ENCODE results near the gene SUCLA2. TPM values are rescaled to one million over a fixed set of nuclear protein-coding genes. Genes with fewer than 3 reads are reported as not detected.
A peak's percentile ranks its signal among the peaks of the same experiment; 100 is the strongest.

SUCLA2 gene
- total RNA-seq, 1 donor from 2014 or later, result 41.7 TPM

- Histone ChIP-seq H3K27ac (ENCODE audit: low read depth, low read length) (peak overlapping the region; percentile 40), H3K36me3 (ENCODE audit: insufficient read depth, low read length) (peaks cover 18% of the 10 kb centered on the region), H3K4me3 (ENCODE audit: insufficient read depth, low read depth, low read length) (no peak overlapping the region), H3K79me2 (ENCODE audit: insufficient read depth, low read length) (peaks cover 14% of the 10 kb centered on the region), H3K4me2 (ENCODE audit: low read length) (peak overlapping the region; percentile 3), H3K27me3 (ENCODE audit: insufficient read depth, low read length) (no peaks in the 10 kb centered on the region), H3K4me1 (ENCODE audit: insufficient read depth, low read length) (peaks cover 7% of the 10 kb centered on the region), H3K9ac (ENCODE audit: low read length) (no peak overlapping the region), H3K9me3 (ENCODE audit: insufficient read depth, low read depth, low read length) (no peaks in the 10 kb centered on the region), H4K20me1 (ENCODE audit: insufficient read depth, low read length) (no peaks in the 10 kb centered on the region), H2AFZ (ENCODE audit: low read depth, low read length) (no peak overlapping the region)
- no peaks in the 10 kb centered on the region for H3K27me3 Mint-ChIP-seq (ENCODE audit: low read depth, unreplicated experiment)
- peaks cover 15% of the 10 kb centered on the region for H3K4me1 Mint-ChIP-seq (ENCODE audit: low read depth, unreplicated experiment)
- FAIRE-seq, result peak; percentile 62
- DNase-seq (ENCODE audit: low read depth), result peak; percentile 60
- no peaks in the 10 kb centered on the region for H3K9me3 Mint-ChIP-seq (ENCODE audit: unreplicated experiment)
- no peak overlapping the region for H3K27ac Mint-ChIP-seq (ENCODE audit: unreplicated experiment)
- peaks cover 2% of the 10 kb centered on the region for H3K36me3 Mint-ChIP-seq (ENCODE audit: low read depth, unreplicated experiment)
- no peak overlapping the region for H3K4me3 Mint-ChIP-seq (ENCODE audit: unreplicated experiment)
- TF ChIP-seq EZH2 (IDR thresholded peaks at IDR 0.05; ENCODE audit: insufficient read depth, low read length), result no peak
- TF ChIP-seq CTCF (IDR thresholded peaks at IDR 0.05; ENCODE audit: insufficient read depth, low read depth, low read length), result no peak
Observed at GRCh38 chr13:48043789-48044503, 42.9 kb upstream of the SUCLA2 start.

GRCh38 chr13:48042894-48043293, 41.8 kb upstream of the SUCLA2 start:
- peaks cover 15% of the 10 kb centered on the region for H3K4me1 Mint-ChIP-seq (ENCODE audit: low read depth, unreplicated experiment)
- H3K36me3 Mint-ChIP-seq (ENCODE audit: low read depth, unreplicated experiment), result peaks cover 2% of the 10 kb centered on the region
- H3K4me3 ChIP-seq (ENCODE audit: insufficient read depth, low read depth, low read length), result no peak overlapping the region
- H3K9ac ChIP-seq (ENCODE audit: low read length), result no peak overlapping the region
- DNase-seq (ENCODE audit: low read depth) (no peak), FAIRE-seq (no peak)
- H3K4me1 ChIP-seq (ENCODE audit: insufficient read depth, low read length), result peaks cover 17% of the 10 kb centered on the region
- H3K27ac ChIP-seq (ENCODE audit: low read depth, low read length), result no peak overlapping the region
- peaks cover 25% of the 10 kb centered on the region for H3K79me2 ChIP-seq (ENCODE audit: insufficient read depth, low read length)
- no peak overlapping the region for H2AFZ ChIP-seq (ENCODE audit: low read depth, low read length)
- no peaks in the 10 kb centered on the region for H3K27me3 Mint-ChIP-seq (ENCODE audit: low read depth, unreplicated experiment)
- H3K9me3 Mint-ChIP-seq (ENCODE audit: unreplicated experiment), result no peaks in the 10 kb centered on the region
- H3K27ac Mint-ChIP-seq (ENCODE audit: unreplicated experiment), result no peak overlapping the region
- no peaks in the 10 kb centered on the region for H3K27me3 ChIP-seq (ENCODE audit: insufficient read depth, low read length)
- no peak for TF ChIP-seq CTCF (IDR thresholded peaks at IDR 0.05; ENCODE audit: insufficient read depth, low read depth, low read length)
- no peak for TF ChIP-seq EZH2 (IDR thresholded peaks at IDR 0.05; ENCODE audit: insufficient read depth, low read length)
- no peak overlapping the region for H3K4me2 ChIP-seq (ENCODE audit: low read length)
- H4K20me1 ChIP-seq (ENCODE audit: insufficient read depth, low read length), result no peaks in the 10 kb centered on the region
- H3K9me3 ChIP-seq (ENCODE audit: insufficient read depth, low read depth, low read length), result no peaks in the 10 kb centered on the region
- H3K4me3 Mint-ChIP-seq (ENCODE audit: unreplicated experiment), result no peak overlapping the region
- peaks cover 12% of the 10 kb centered on the region for H3K36me3 ChIP-seq (ENCODE audit: insufficient read depth, low read length)

DNA sequence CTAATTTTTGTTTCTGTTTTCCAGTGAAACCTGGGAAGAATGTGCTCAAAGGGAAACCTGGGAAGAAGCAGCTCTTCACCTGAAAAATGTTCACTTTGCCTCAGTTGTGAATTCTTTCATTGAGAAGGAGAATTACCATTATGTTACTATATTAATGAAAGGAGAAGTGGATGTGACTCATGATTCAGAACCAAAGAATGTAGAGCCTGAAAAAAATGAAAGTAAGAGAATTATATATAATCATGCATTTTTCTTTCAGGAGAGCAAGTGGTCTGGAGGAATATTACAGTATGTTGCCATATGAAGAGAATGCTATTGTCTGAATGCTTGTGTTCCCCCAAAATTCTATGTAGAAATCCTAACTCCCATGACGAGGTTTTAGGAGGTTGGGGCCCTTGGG, 39.8 kb upstream of the SUCLA2 start:
- H3K4me1 Mint-ChIP-seq (ENCODE audit: low read depth, unreplicated experiment), result peaks cover 21% of the 10 kb centered on the region

More for the DNA sequence above, 39.8 kb upstream of the SUCLA2 start:
- DNase-seq (ENCODE audit: low read depth), result peak; percentile 12
- peaks cover 20% of the 10 kb centered on the region for H3K4me1 ChIP-seq (ENCODE audit: insufficient read depth, low read length)
- H3K9me3 ChIP-seq (ENCODE audit: insufficient read depth, low read depth, low read length), result no peaks in the 10 kb centered on the region
- peaks cover 25% of the 10 kb centered on the region for H3K79me2 ChIP-seq (ENCODE audit: insufficient read depth, low read length)
- peaks cover 3% of the 10 kb centered on the region for H4K20me1 ChIP-seq (ENCODE audit: insufficient read depth, low read length)
- no peak overlapping the region for H3K4me2 ChIP-seq (ENCODE audit: low read length)
- Mint-ChIP-seq H3K27me3 (ENCODE audit: low read depth, unreplicated experiment) (no peaks in the 10 kb centered on the region), H3K4me3 (ENCODE audit: unreplicated experiment) (peak overlapping the region; percentile 15), H3K36me3 (ENCODE audit: low read depth, unreplicated experiment) (no peaks in the 10 kb centered on the region), H3K27ac (ENCODE audit: unreplicated experiment) (no peak overlapping the region), H3K9me3 (ENCODE audit: unreplicated experiment) (no peaks in the 10 kb centered on the region)
- no peak for FAIRE-seq
- no peak overlapping the region for H3K27ac ChIP-seq (ENCODE audit: low read depth, low read length)
- H3K4me3 ChIP-seq (ENCODE audit: insufficient read depth, low read depth, low read length), result no peak overlapping the region
- H2AFZ ChIP-seq (ENCODE audit: low read depth, low read length), result no peak overlapping the region
- no peaks in the 10 kb centered on the region for H3K27me3 ChIP-seq (ENCODE audit: insufficient read depth, low read length)
- H3K36me3 ChIP-seq (ENCODE audit: insufficient read depth, low read length), result peaks cover 10% of the 10 kb centered on the region
- H3K9ac ChIP-seq (ENCODE audit: low read length), result no peak overlapping the region
- TF ChIP-seq EZH2 (IDR thresholded peaks at IDR 0.05; ENCODE audit: insufficient read depth, low read length), result no peak
- TF ChIP-seq CTCF (IDR thresholded peaks at IDR 0.05; ENCODE audit: insufficient read depth, low read depth, low read length), result no peak

Data from astrocyte (in vitro differentiated cells and primary cell).